GM10266 (cell line): ENCODE data around the gene SLC38A5.

Source experiments
- DNase-seq: peaks from one replicate; pipeline ENCODE4 v3.0.0; 2012; ENCODE audit errors: extremely low spot score
- CTCF ChIP-seq: IDR thresholded peaks from 2 replicates; pipeline ENCODE4 v1.5.1; 2012; ENCODE audit warnings: mild to moderate bottlenecking, low read depth; ENCODE audit not compliant: control insufficient read depth, insufficient read depth; ENCODE audit errors: missing control alignments

Gene SLC38A5

GRCh38 chrX:48505481-48505880, 35.4 kb upstream of the SLC38A5 start:
- no peak for DNase-seq
- no peak for TF ChIP-seq CTCF

GRCh38 chrX:48504261-48504660, 34.2 kb upstream of the SLC38A5 start:
- no peak for TF ChIP-seq CTCF
- DNase-seq = no peak

- TF ChIP-seq CTCF = no peak
- DNase-seq = no peak
Measured at GRCh38 chrX:48498374-48498809, 28.3 kb upstream of the SLC38A5 start.

- no peak for TF ChIP-seq CTCF
Measured at GRCh38 chrX:48497871-48498270, 27.8 kb upstream of the SLC38A5 start.

GRCh38 chrX:48496660-48497059, 26.6 kb upstream of the SLC38A5 start:
- TF ChIP-seq CTCF = no peak
- DNase-seq = no peak

More at GRCh38 chrX:48497871-48498270, 27.8 kb upstream of the SLC38A5 start:
- no peak for DNase-seq

- no peak for TF ChIP-seq CTCF
- DNase-seq = no peak
Measured at GRCh38 chrX:48493890-48494364, 23.9 kb upstream of the SLC38A5 start.

GRCh38 chrX:48492293-48492910, 22.3 kb upstream of the SLC38A5 start:
- no peak for TF ChIP-seq CTCF
- DNase-seq = no peak
